Raji (cell line): ENCODE results near the gene LIPM.

ENCODE experiments used
- POLR2A ChIP-seq: IDR thresholded peaks from 2 replicates; pipeline ENCODE4 v1.6.1; 2011; ENCODE audit warnings: low read depth, low read length, control low read depth; ENCODE audit not compliant: insufficient read depth

The LIPM gene

GRCh38 chr10:88843171-88843570 lies 40.6 kb downstream of the LIPM start:
- TF ChIP-seq POLR2A = no peak

- TF ChIP-seq POLR2A = no peak
Measured at GRCh38 chr10:88848499-88848898, 46.0 kb downstream of the LIPM start.

- TF ChIP-seq POLR2A = no peak
Measured at GRCh38 chr10:88849234-88849633, 46.7 kb downstream of the LIPM start.

- no peak for TF ChIP-seq POLR2A
Measured at GRCh38 chr10:88850712-88851111, 48.2 kb downstream of the LIPM start.

- no peak for TF ChIP-seq POLR2A
Measured at GRCh38 chr10:88851706-88852105, 49.2 kb downstream of the LIPM start, which contains the start of gene ANKRD22. Gene ANKRD22 (minus strand): TSS chr10:88851844. CDS start chr10:88851607, 237 bp downstream.

- TF ChIP-seq POLR2A = no peak
Measured at GRCh38 chr10:88852327-88852726, 49.8 kb downstream of the LIPM start.

GRCh38 chr10:88853155-88853881 lies 50.8 kb downstream of the LIPM start:
- TF ChIP-seq POLR2A = no peak

- no peak for TF ChIP-seq POLR2A
Measured at GRCh38 chr10:88854684-88855083, 52.2 kb downstream of the LIPM start.

GRCh38 chr10:88857831-88858230 lies 55.3 kb downstream of the LIPM start:
- no peak for TF ChIP-seq POLR2A

- no peak for TF ChIP-seq POLR2A
Measured at GRCh38 chr10:88858491-88858890, 56.0 kb downstream of the LIPM start.

GRCh38 chr10:88861036-88861435 lies 58.5 kb downstream of the LIPM start:
- no peak for TF ChIP-seq POLR2A

- no peak for TF ChIP-seq POLR2A
Measured at GRCh38 chr10:88865281-88865876, 62.8 kb downstream of the LIPM start.

- TF ChIP-seq POLR2A = no peak
Measured at GRCh38 chr10:88866454-88866853, 63.9 kb downstream of the LIPM start.

- no peak for TF ChIP-seq POLR2A
Measured at GRCh38 chr10:88870089-88870488, 67.6 kb downstream of the LIPM start.
